Measurements from ENCODE around the gene PRUNE2. TPM values are rescaled to one million over a fixed set of nuclear protein-coding genes. Genes with fewer than 3 reads are reported as not detected.

Gene PRUNE2
- polyA plus RNA-seq, 1 of the 3 experiments (the other 2 are of a cell fraction) = 13.0 TPM

- TF ChIP-seq USF2 (IDR thresholded peaks at IDR 0.05; ENCODE audit: borderline replicate concordance, low read depth, low read length) (no peak), MXI1 (IDR thresholded peaks at IDR 0.05; ENCODE audit: low read depth, low read length) (no peak)
- TF ChIP-seq, protein P1, sequence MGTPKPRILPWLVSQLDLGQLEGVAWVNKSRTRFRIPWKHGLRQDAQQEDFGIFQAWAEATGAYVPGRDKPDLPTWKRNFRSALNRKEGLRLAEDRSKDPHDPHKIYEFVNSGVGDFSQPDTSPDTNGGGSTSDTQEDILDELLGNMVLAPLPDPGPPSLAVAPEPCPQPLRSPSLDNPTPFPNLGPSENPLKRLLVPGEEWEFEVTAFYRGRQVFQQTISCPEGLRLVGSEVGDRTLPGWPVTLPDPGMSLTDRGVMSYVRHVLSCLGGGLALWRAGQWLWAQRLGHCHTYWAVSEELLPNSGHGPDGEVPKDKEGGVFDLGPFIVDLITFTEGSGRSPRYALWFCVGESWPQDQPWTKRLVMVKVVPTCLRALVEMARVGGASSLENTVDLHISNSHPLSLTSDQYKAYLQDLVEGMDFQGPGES (IDR thresholded peaks at IDR 0.05; ENCODE audit: low read depth, low read length) = no peak
These were observed 12.4 kb downstream of the PRUNE2 start (continued) for GRCh38 chr9:76893395-76893932.

GRCh38 chr9:76891874-76892273 lies 14.0 kb downstream of the PRUNE2 start:
- Histone ChIP-seq H3K27me3 (ENCODE audit: insufficient read depth) (peaks cover 50% of the 10 kb centered on the region; the same call in 1 of the 2 replicates), H3K27ac (ENCODE audit: low read depth in 2 of 2, low read length in 1 of 2) (no peak overlapping the region), H3K9me3 (no peaks in the 10 kb centered on the region), H3K36me3 (replicated peaks in 1 of 2; ENCODE audit: control insufficient read depth in 1 of 2, insufficient read depth in 2 of 2, low read length in 1 of 2) (no peaks in the 10 kb centered on the region), H3K4me2 (no peak overlapping the region), H4K20me1 (ENCODE audit: insufficient read depth) (no peaks in the 10 kb centered on the region), H3K9me2 (no peaks in the 10 kb centered on the region), H3K9ac (no peak overlapping the region), H2AFZ (ENCODE audit: low read depth) (no peak overlapping the region), H3K4me3 (ENCODE audit: low read depth in 2 of 2, low read length in 1 of 2) (no peak overlapping the region), H3F3A (replicated peaks; ENCODE audit: insufficient read depth) (no peaks in the 10 kb centered on the region), H3K79me2 (ENCODE audit: insufficient read depth) (no peaks in the 10 kb centered on the region), H3K4me1 (ENCODE audit: control insufficient read depth in 1 of 2, insufficient read depth in 2 of 2, low read depth in 1 of 2, low read length in 1 of 2) (no peaks in the 10 kb centered on the region)
- WGBS (ENCODE audit: low lambda C conversion rate) = 11% methylated on average over 5 of the region's 5 CpGs
- TF ChIP-seq RFX5 (IDR thresholded peaks at IDR 0.05; ENCODE audit: low read length) = no peak
- TF ChIP-seq SMC3 (IDR thresholded peaks at IDR 0.05; ENCODE audit: low read depth, low read length) = no peak
- TF ChIP-seq, protein P2, sequence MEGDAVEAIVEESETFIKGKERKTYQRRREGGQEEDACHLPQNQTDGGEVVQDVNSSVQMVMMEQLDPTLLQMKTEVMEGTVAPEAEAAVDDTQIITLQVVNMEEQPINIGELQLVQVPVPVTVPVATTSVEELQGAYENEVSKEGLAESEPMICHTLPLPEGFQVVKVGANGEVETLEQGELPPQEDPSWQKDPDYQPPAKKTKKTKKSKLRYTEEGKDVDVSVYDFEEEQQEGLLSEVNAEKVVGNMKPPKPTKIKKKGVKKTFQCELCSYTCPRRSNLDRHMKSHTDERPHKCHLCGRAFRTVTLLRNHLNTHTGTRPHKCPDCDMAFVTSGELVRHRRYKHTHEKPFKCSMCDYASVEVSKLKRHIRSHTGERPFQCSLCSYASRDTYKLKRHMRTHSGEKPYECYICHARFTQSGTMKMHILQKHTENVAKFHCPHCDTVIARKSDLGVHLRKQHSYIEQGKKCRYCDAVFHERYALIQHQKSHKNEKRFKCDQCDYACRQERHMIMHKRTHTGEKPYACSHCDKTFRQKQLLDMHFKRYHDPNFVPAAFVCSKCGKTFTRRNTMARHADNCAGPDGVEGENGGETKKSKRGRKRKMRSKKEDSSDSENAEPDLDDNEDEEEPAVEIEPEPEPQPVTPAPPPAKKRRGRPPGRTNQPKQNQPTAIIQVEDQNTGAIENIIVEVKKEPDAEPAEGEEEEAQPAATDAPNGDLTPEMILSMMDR (IDR thresholded peaks at IDR 0.05) = no peak
- TF ChIP-seq TEAD4 (IDR thresholded peaks at IDR 0.05; ENCODE audit: borderline replicate concordance, insufficient read depth) = no peak
- DNase-seq = no peak
- POLR2A ChIA-PET = no interaction called here
- CTCF ChIA-PET = no interaction called here

- H3K9ac ChIP-seq = no peak overlapping the region
- WGBS (ENCODE audit: low lambda C conversion rate) = 2% methylated on average over 5 of the region's 5 CpGs
- H3K79me2 ChIP-seq (ENCODE audit: insufficient read depth) = no peaks in the 10 kb centered on the region
- H3K4me3 ChIP-seq (ENCODE audit: low read depth in 2 of 2, low read length in 1 of 2) = no peak overlapping the region
- H3K4me1 ChIP-seq (ENCODE audit: control insufficient read depth in 1 of 2, insufficient read depth in 2 of 2, low read depth in 1 of 2, low read length in 1 of 2) = no peaks in the 10 kb centered on the region
- H2AFZ ChIP-seq (ENCODE audit: low read depth) = no peak overlapping the region
- no peaks in the 10 kb centered on the region for H3K9me2 ChIP-seq
- H4K20me1 ChIP-seq (ENCODE audit: insufficient read depth) = no peaks in the 10 kb centered on the region
- H3K36me3 ChIP-seq (replicated peaks in 1 of 2; ENCODE audit: control insufficient read depth in 1 of 2, insufficient read depth in 2 of 2, low read length in 1 of 2) = no peaks in the 10 kb centered on the region
- H3K27ac ChIP-seq (ENCODE audit: low read depth in 2 of 2, low read length in 1 of 2) = no peak overlapping the region
- H3K9me3 ChIP-seq = no peaks in the 10 kb centered on the region
- DNase-seq = no peak
- CTCF ChIA-PET = no interaction called here
- no peak overlapping the region for H3K4me2 ChIP-seq
- H3F3A ChIP-seq (replicated peaks; ENCODE audit: insufficient read depth) = no peaks in the 10 kb centered on the region
- POLR2A ChIA-PET = no interaction called here
- peaks cover 50% of the 10 kb centered on the region; the same call in 1 of the 2 replicates for H3K27me3 ChIP-seq (ENCODE audit: insufficient read depth)
- TF ChIP-seq MEF2A (IDR thresholded peaks at IDR 0.05; ENCODE audit: borderline replicate concordance, low read depth) (no peak), NRF1 (IDR thresholded peaks at IDR 0.05; ENCODE audit: low read depth, low read length) (no peak), RXRA (IDR thresholded peaks at IDR 0.05; ENCODE audit: borderline replicate concordance, low read depth) (no peak), SIN3A (IDR thresholded peaks at IDR 0.05; ENCODE audit: borderline replicate concordance, low read depth, low read length) (no peak), TAF1 (IDR thresholded peaks at IDR 0.05; ENCODE audit: borderline replicate concordance, low read depth, low read length) (no peak), NFIC (IDR thresholded peaks at IDR 0.05; ENCODE audit: borderline replicate concordance) (no peak), FOXM1 (IDR thresholded peaks at IDR 0.05; ENCODE audit: low read depth) (no peak), RAD21 (IDR thresholded peaks at IDR 0.05; ENCODE audit: low read length) (no peak), FOXJ3 (CRISPR knock-in tag; IDR thresholded peaks at IDR 0.05) (no peak)
- TF ChIP-seq, protein P3, sequence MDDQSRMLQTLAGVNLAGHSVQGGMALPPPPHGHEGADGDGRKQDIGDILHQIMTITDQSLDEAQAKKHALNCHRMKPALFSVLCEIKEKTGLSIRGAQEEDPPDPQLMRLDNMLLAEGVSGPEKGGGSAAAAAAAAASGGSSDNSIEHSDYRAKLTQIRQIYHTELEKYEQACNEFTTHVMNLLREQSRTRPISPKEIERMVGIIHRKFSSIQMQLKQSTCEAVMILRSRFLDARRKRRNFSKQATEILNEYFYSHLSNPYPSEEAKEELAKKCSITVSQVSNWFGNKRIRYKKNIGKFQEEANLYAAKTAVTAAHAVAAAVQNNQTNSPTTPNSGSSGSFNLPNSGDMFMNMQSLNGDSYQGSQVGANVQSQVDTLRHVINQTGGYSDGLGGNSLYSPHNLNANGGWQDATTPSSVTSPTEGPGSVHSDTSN (IDR thresholded peaks at IDR 0.05) = no peak
- TF ChIP-seq, protein P4, sequence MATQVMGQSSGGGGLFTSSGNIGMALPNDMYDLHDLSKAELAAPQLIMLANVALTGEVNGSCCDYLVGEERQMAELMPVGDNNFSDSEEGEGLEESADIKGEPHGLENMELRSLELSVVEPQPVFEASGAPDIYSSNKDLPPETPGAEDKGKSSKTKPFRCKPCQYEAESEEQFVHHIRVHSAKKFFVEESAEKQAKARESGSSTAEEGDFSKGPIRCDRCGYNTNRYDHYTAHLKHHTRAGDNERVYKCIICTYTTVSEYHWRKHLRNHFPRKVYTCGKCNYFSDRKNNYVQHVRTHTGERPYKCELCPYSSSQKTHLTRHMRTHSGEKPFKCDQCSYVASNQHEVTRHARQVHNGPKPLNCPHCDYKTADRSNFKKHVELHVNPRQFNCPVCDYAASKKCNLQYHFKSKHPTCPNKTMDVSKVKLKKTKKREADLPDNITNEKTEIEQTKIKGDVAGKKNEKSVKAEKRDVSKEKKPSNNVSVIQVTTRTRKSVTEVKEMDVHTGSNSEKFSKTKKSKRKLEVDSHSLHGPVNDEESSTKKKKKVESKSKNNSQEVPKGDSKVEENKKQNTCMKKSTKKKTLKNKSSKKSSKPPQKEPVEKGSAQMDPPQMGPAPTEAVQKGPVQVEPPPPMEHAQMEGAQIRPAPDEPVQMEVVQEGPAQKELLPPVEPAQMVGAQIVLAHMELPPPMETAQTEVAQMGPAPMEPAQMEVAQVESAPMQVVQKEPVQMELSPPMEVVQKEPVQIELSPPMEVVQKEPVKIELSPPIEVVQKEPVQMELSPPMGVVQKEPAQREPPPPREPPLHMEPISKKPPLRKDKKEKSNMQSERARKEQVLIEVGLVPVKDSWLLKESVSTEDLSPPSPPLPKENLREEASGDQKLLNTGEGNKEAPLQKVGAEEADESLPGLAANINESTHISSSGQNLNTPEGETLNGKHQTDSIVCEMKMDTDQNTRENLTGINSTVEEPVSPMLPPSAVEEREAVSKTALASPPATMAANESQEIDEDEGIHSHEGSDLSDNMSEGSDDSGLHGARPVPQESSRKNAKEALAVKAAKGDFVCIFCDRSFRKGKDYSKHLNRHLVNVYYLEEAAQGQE (IDR thresholded peaks at IDR 0.05; ENCODE audit: low read depth, low read length) = no peak
These were observed 14.6 kb downstream of the PRUNE2 start for GRCh38 chr9:76891279-76891678.
